GM18505 (cell line): Measurements from ENCODE around the gene APOA1.

ENCODE experiments used
- ATAC-seq: cut with Tn5 transposase; IDR thresholded peaks from one replicate; pipeline ENCODE4 v1.9.1; 2021; ENCODE audit not compliant: unreplicated experiment
- POLR2A ChIP-seq: IDR thresholded peaks from 4 replicates; pipeline ENCODE4 v1.6.1; 2011; ENCODE audit warnings: borderline replicate concordance; ENCODE audit not compliant: insufficient read depth, insufficient read length; ENCODE audit errors: extremely low read depth

The APOA1 gene

DNA sequence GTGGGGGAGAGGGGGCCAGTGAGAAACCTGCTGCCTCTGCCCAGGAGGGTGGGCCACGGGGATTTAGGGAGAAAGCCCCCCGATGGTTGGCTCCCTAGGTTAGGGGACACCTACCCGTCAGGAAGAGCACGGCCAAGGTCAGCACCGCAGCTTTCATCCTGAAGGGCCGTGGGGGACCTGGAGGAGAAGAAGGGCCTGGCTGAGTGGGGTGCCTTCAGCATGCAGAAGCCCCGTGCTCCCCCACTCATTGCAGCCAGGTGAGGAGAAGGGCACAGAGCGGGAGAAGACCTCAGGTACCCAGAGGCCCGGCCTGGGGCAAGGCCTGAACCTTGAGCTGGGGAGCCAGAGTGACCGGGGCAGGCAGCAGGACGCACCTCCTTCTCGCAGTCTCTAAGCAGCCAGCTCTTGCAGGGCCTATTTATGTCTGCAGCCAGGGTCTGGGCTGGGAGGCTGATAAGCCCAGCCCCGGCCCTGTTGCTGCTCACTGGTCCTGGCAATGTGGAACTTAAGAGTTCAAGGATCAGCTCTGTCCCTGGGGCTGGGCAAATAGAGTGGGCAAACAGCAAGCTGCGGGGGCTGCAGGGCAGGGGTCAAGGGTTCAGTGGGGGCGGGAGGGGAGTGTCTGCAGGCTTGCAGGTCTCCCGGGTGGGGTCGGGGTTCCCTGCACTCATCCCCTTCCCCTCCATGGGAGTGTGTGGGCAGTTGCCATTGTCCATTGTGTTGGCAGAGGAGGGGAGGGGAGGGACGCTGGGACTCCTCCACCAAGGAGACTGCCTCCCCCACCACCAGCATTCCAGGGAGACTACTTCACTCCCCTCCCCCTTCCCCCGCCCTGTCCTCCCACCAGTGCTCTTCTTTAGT, at the start of gene APOA1:
APOA1 (minus strand) TSS at position 392 of the 861 bp plus-strand sequence; CDS start at position 157, 235 bp downstream.
- no peak for ATAC-seq
- TF ChIP-seq POLR2A: no peak

DNA sequence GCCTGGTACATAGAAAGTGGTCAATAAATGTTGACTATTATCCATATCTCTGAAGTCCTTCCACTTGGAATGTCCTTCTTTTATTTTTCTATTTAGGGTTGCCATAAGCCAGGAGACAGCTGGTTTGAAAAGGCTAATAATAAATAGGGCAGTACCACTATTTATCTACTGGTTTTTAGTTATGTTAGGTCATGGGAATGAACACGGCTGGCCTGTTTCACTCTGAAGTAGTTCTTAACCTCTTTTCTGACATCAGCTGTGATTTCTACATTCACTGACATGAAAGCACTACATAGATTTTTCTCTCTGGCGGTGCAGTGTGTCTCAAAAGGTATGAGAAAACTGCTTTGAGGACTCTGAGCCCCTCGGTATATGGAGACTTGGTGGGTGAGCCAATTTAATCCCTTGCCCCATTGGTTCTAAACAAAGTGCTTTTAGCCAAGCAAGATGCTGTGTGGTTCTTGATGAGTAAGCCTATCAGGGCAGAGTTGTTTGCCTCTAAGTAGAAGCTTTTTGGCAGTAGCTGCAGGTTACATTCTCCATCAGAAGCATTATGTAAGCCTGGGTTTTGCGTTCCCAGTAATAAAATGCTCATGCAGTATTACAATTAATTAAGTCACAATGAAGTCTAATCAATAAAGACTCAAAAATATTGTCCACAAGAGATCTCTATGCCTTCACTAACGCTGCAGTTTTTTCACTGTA, 48.7 kb upstream of the APOA1 start:
- TF ChIP-seq POLR2A: no peak
- ATAC-seq: no peak

DNA sequence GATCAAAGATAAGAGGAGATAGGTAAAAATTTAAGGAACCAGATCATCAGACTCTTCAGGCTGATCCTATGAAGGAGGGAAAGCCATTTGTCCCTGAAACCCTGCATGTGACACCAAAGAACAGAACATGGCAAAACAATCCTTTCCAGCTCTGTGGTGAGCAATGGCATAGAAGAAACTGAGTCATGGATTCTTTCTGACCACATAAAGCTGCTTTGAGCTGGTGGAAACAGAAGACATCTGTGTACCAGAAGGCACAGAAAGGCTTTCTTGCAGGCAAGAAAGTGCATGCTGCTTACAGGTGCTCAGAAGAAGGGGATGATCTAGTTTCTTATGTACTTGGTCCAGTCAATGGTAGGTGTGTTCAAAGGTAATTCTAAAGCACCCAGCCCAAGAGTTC, 45.0 kb upstream of the APOA1 start:
- no peak for TF ChIP-seq POLR2A
- ATAC-seq: no peak

DNA sequence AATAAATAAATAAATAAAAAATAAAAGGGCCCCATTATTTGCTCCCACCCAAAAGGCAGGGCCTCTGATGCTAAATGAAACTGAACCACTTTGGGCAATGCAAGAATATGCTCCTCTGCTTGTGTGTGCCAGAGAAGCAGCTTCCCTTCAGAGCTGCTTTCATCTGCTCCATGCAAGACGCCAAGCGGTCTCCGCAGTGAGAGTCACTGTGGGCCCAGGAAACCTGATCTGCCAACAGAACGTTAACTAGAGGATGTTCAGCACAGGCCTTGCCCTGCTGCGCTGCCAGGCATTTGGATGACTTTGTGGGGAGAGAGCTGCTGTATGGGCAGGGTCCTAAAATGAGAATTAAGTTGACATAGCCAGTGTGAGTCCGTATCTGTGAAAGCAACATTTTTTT, 43.7 kb upstream of the APOA1 start:
- no peak for ATAC-seq
- TF ChIP-seq POLR2A: no peak

DNA sequence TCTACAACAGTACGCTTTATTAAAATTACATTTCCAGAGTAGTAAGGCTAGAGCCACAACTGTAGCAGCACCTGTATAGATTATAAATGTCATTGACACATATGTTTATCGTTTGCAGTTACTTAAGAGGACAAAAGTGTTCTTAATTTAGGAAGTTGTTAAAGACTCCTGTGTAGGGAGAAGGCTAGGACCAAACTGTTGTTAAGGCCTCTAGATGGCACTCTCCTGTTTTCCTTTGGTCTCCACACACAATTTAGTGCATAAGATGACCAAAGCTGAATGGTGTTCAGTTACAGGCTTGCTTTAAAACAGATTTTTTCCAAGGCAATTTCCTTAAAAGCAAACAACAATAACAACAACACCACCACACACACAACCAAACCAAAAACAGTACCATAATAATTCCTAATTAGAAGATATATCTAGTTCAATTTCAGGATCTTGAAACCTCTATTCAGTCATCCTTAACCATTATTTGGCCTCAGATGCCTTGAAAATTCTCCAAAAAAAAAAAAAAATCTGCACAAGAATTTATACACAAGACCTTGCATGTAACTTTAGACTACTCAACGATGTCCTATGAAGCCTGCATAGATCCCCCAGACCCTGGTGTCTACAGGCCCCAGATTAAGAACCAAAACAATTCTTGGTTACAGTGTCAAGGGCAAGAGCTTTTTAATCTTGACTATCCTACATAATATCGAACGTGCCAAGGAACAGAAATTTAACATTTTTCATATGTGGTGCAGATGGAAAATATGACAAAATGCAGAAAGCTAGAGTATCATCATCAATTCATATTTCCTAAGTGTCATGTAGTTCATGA, 42.6 kb upstream of the APOA1 start:
- ATAC-seq: no peak
- no peak for TF ChIP-seq POLR2A

DNA sequence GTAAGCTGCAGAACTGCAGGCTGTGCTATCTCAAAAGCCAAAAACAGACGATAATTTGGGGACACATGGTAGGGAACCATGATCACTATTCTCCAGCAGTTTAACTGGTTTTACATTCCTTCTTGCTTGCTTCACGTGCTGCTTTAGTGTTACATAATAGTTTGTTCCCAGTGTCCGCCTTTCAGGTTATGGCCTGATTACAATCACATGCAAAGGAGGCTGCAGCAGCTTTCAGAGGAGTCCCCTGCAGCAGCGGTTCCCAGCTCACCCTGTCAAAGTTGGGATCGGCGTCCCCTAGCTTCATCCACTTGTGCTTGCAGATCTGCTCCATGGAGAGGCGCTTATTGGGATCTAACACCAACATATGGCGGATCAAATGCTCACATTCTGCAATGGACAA, 39.2 kb upstream of the APOA1 start:
- ATAC-seq: no peak

DNA sequence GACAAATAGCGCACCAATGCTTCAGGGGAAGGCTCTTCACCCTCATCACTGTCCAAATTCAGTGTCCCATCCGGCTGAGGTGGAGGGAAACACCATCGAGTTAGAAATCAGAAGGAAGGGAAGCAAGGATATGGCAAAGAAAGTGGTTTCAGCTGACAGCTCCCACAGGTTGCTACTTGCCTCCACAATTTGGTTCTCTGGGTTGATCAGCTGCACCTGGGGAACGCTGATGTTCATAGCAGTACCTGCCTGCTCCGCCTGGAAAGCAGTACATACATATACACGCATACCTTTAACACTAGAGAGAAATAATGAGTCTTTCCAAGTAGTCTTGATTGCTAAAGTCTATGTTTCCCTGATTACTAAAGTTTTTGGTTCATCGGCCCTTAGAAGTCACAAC, 37.8 kb upstream of the APOA1 start:
- no peak for ATAC-seq

More for the DNA sequence above, 39.2 kb upstream of the APOA1 start:
- no peak for TF ChIP-seq POLR2A

DNA sequence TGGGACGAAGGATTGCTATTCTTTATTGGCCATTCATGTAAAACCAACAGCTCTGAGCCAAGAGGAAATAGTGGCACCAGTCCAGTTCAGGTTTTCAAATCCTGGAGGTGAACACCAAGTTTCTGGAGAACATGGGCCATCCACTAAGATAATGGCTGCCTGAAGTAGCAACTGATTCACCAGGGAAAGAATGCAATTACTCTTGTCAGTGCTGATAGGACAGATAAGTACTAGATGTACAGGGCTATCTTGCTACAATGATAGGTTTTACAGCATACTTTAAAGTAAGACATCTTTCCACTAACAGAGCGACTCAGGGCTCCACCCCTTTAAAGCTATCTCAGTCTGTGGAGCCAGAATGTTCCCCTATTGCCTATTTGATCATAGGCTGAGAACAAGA, 36.8 kb upstream of the APOA1 start:
- no peak for TF ChIP-seq POLR2A
- no peak for ATAC-seq

More for the DNA sequence above, 37.8 kb upstream of the APOA1 start:
- TF ChIP-seq POLR2A: no peak

DNA sequence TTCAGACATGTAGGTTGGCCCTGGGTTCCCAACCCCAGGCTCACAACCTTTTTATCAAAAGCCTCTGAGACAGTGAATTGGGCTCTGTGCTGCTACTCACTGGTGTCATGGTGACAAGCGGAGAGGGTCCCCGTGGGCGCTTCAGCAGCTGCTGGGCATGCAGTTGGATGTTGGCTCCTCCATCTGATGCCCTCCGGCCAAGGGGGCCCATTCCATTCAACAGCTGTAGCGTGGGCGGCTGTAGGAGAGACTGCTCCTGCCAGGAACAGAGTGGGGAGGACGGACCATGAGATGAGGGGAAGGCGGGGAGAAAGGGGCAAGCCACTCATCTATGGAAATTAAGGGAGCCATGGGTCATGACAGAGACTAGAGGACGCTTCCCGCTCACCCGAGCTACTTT, 36.0 kb upstream of the APOA1 start:
- no peak for TF ChIP-seq POLR2A
- no peak for ATAC-seq

DNA sequence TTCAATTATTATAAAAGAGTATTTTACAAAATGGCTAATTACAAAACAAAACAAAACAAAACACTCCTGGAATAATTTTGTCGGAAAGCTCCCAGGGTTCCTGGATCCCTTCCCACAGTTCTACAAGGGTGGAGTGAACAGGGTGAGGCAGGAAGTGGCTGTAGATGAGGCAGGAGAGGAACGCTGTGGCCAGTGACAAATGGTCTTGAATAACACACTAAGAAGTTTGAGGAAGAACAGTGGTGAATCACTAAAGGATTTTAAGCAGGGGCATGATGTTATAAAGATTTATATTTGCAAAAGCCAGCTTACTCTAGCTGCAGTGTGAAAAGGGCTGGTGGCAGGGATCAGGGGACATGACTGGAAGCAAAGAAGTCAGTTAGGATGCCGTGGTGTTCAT, 33.8 kb upstream of the APOA1 start:
- no peak for TF ChIP-seq POLR2A
- no peak for ATAC-seq

DNA sequence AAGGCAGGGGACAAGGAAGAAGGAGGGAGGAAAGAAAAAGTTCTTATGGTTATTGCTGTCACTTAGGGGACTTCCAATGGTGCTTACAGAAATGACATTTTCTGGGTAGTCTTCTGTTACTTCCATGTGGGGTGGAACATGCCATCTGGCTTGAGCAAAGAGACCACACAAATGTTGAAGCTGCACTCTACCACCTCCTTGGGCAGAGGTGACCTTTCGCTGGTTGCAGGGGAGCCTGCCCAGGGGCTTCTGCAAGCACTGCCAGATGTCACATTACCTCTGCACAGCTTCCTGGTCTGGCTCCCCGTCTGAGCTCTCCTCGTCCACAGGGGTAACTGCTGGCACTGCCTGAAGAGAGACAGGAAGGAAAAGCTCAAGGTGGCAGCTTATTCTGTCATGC, 32.6 kb upstream of the APOA1 start:
- no peak for TF ChIP-seq POLR2A
- ATAC-seq: no peak

DNA sequence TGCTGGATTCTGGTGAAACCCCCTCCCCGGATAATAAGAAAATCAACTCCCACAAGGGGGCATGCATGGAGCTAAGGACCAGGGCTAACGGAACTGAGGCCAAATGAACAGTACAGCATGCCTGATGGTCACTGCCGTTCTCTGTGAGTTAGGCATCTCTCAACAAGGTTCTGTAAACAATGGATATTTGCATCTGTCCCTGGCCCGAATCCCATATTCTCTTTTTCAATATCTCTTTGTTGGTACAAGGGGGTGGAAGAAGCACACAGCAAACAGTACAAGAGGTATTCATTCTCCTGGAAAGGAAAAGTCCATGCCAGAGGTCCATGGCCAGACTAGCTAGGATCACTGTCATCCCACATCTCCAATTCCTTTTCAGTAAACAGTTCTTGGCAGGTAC, 32.2 kb upstream of the APOA1 start:
- TF ChIP-seq POLR2A: no peak
- no peak for ATAC-seq

DNA sequence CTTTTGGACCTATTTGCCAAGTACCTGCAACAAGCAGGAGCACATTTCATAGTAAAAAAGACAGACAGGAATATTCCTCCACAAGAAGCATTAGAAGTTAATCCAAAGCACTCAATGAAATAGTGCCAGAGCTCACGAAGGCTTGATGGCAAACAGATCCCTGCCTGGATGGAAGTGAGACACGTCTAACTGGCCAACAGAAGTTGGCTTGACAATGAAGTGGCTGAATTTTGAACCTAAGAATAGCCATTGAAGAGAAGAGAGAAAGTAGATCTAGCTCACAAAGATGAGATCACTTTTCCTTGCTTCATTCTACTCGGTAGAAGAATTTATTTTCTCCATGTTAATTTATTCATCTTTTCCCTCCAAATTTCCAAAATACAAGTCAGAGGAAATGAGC, 30.6 kb upstream of the APOA1 start:
- no peak for ATAC-seq
- no peak for TF ChIP-seq POLR2A
